IMR-90 (cell line): ENCODE measurements around the gene PROCA1. TPM values are rescaled to one million over a fixed set of nuclear protein-coding genes. Genes with fewer than 3 reads are reported as not detected.
"Not testable (repeated sequence)": the region's sequence is repeated elsewhere in the genome, so short reads cannot be mapped to it uniquely, and the experiment has no call there.

ENCODE experiments used
- ATAC-seq: fragments of 200-7000 bp; cut with Tn5 transposase; 2 replicates; pipeline ENCODE4 v1.9.1; 2020; ENCODE audit warnings: low read depth, mild to moderate bottlenecking, moderate library complexity
- BruUV-seq: library from RNA; stranded (reverse); fragments of 400-500 nt; replicated peaks from 2 replicates; lab custom pipeline; 2021; lab: Mats Ljungman, UMichigan
- CTCF ChIA-PET: fragments of 300-600 bp; formaldehyde crosslinking; extraction: SDS; loops from one replicate; lab custom pipeline; 2021; ENCODE audit warnings: antibody characterized with exemption; lab: Yijun Ruan, JAX
- POLR2A ChIA-PET: fragments of 300-600 bp; sonication (Branson Sonifier 250); formaldehyde crosslinking; loops from one replicate; lab custom pipeline; 2022; ENCODE audit warnings: antibody characterized with exemption; ENCODE audit not compliant: unreplicated experiment; lab: Charles Lee
- DNase-seq: peaks from one replicate; pipeline ENCODE4 v3.0.0; 2013
- H2AFZ ChIP-seq: replicated peaks from 2 replicates; pipeline ENCODE3; 2013; ENCODE audit warnings: low read length, mild to moderate bottlenecking; ENCODE audit not compliant: poor library complexity
- H2AK5ac ChIP-seq: 2 replicates; pipeline ENCODE4 v1.6.1; 2013; ENCODE audit warnings: low read depth, low read length, inconsistent platforms
- H2AK9ac ChIP-seq: replicated peaks from 2 replicates; pipeline ENCODE3; 2013; ENCODE audit warnings: mild to moderate bottlenecking, low read depth, low read length, moderate library complexity; ENCODE audit not compliant: poor library complexity
- H2BK120ac ChIP-seq: 2 replicates; pipeline ENCODE4 v1.6.1; 2013; ENCODE audit warnings: low read depth, low read length, inconsistent platforms
- H2BK15ac ChIP-seq: 3 replicates; pipeline ENCODE4 v1.6.1; 2013; ENCODE audit warnings: low read depth, low read length, inconsistent platforms
- H2BK20ac ChIP-seq: 2 replicates; pipeline ENCODE4 v1.6.1; 2013; ENCODE audit warnings: low read depth, mild to moderate bottlenecking, inconsistent platforms, low read length, moderate library complexity
- H2BK5ac ChIP-seq: 2 replicates; pipeline ENCODE4 v1.6.1; 2013; ENCODE audit warnings: mild to moderate bottlenecking, low read depth, low read length, inconsistent platforms; ENCODE audit not compliant: poor library complexity, severe bottlenecking
- H3K14ac ChIP-seq: replicated peaks from 2 replicates; pipeline ENCODE4 v1.6.1; 2013; ENCODE audit warnings: low read depth, low read length, inconsistent platforms
- H3K18ac ChIP-seq: 2 replicates; pipeline ENCODE4 v1.6.1; 2013; ENCODE audit warnings: low read depth, low read length, control low read depth
- H3K23ac ChIP-seq: 2 replicates; pipeline ENCODE4 v1.6.1; 2013; ENCODE audit warnings: low read depth, low read length, inconsistent platforms
- H3K27ac ChIP-seq: 2 replicates; pipeline ENCODE4 v1.5.1; 2013; ENCODE audit warnings: mild to moderate bottlenecking, control low read depth, low read length; ENCODE audit not compliant: insufficient read depth
- H3K27me3 ChIP-seq: 2 replicates; pipeline ENCODE4 v1.6.1; 2013; ENCODE audit warnings: low read length; ENCODE audit not compliant: control insufficient read depth, insufficient read depth
- H3K36me3 ChIP-seq: 2 replicates; pipeline ENCODE4 v1.6.1; 2013; ENCODE audit warnings: low read length, mixed read lengths; ENCODE audit not compliant: control insufficient read depth, insufficient read depth
- H3K4ac ChIP-seq: 2 replicates; pipeline ENCODE4 v1.6.1; 2013; ENCODE audit warnings: low read depth, low read length, inconsistent platforms
- H3K4me1 ChIP-seq: 2 replicates; pipeline ENCODE4 v1.6.1; 2013; ENCODE audit warnings: low read length, mixed read lengths; ENCODE audit not compliant: control insufficient read depth, insufficient read depth
- H3K4me2 ChIP-seq: 2 replicates; pipeline ENCODE4 v1.6.1; 2013; ENCODE audit warnings: low read depth, mild to moderate bottlenecking, control low read depth, low read length, moderate library complexity
- H3K4me3 ChIP-seq: 2 replicates; pipeline ENCODE4 v1.5.1; 2013; ENCODE audit warnings: low read depth, mild to moderate bottlenecking, control low read depth, low read length, moderate library complexity; ENCODE audit not compliant: insufficient read depth
- H3K56ac ChIP-seq: 2 replicates; pipeline ENCODE4 v1.6.1; 2013; ENCODE audit warnings: low read length, inconsistent platforms; ENCODE audit not compliant: insufficient read depth; ENCODE audit errors: extremely low read depth
- H3K79me1 ChIP-seq, 2 experiments: 2 replicates each; pipeline ENCODE4 v1.6.1; 2013; ENCODE audit warnings: low read length in 2 of 2, inconsistent platforms in 1 of 2, low read depth in 1 of 2
- H3K9ac ChIP-seq: 2 replicates; pipeline ENCODE4 v1.6.1; 2013; ENCODE audit warnings: low read depth, low read length, control low read depth
- H3K9me1 ChIP-seq: 2 replicates; pipeline ENCODE4 v1.6.1; 2013; ENCODE audit warnings: low read length, inconsistent platforms; ENCODE audit not compliant: insufficient read depth
- H3K9me3 ChIP-seq: 2 replicates; pipeline ENCODE4 v1.6.1; 2013; ENCODE audit warnings: low read length; ENCODE audit not compliant: control insufficient read depth, insufficient read depth
- H4K20me1 ChIP-seq: 2 replicates; pipeline ENCODE4 v1.6.1; 2013; ENCODE audit warnings: low read length, inconsistent platforms; ENCODE audit not compliant: insufficient read depth
- H4K5ac ChIP-seq: 2 replicates; pipeline ENCODE4 v1.6.1; 2013; ENCODE audit warnings: mild to moderate bottlenecking, low read depth, low read length, control low read depth
- H4K8ac ChIP-seq, 2 experiments: 2 replicates each; pipeline ENCODE4 v1.6.1; 2013; ENCODE audit warnings: low read depth in 2 of 2, low read length in 2 of 2, control low read depth in 1 of 2, inconsistent platforms in 1 of 2
- H4K91ac ChIP-seq: 2 replicates; pipeline ENCODE4 v1.6.1; 2013; ENCODE audit warnings: low read depth, low read length, inconsistent platforms; ENCODE audit not compliant: insufficient read depth
- MXI1 ChIP-seq: IDR thresholded peaks from 2 replicates; pipeline ENCODE4 v1.6.1; 2012; ENCODE audit warnings: low read depth, mild to moderate bottlenecking, low read length, moderate library complexity, borderline replicate concordance
- WGBS, 2 experiments: methylation state at CpG; one replicate each; pipeline versions ENCODE4 v1.1.5 to v1.1.7; 2013; ENCODE audit warnings: missing lambda C conversion rate in 2 of 2; ENCODE audit not compliant: insufficient read length in 1 of 2; ENCODE audit errors: extremely low coverage in 2 of 2; 5-methylcytosine and 5-hydroxymethylcytosine counted together
- dilution Hi-C: fragments of 300-500 bp; cut with HindIII; formaldehyde crosslinking; loops from one replicate; pipeline ENCODE4 v1.14.3; 2018; ENCODE audit warnings: low sequenced_read_pairs; ENCODE audit not compliant: unreplicated experiment
- in situ Hi-C: fragments of 300-500 bp; cut with MboI; formaldehyde crosslinking; loops from 3 replicates; pipeline ENCODE4 v1.14.3; 2019; ENCODE audit warnings: low sequenced_read_pairs, inconsistent platforms, mixed read lengths
- intact Hi-C: fragments of 100-400 bp; cut with micrococcal nuclease; formaldehyde crosslinking; loops from 2 replicates; pipeline ENCODE4 v1.10.0; 2022
- polyA plus RNA-seq, 3 experiments: library from polyadenylated mRNA; depleted of rRNA; stranded (reverse); fragments of >200 nt; gene quantifications; 2 replicates each; pipeline ENCODE4 v1.2.3, GENCODE V29; 2012; ENCODE audit warnings: low replicate concordance in 1 of 3
- total RNA-seq: library from RNA; depleted of rRNA; stranded (reverse); fragments of >200 nt; gene quantifications from 2 replicates; pipeline ENCODE4 v1.2.3, GENCODE V29; 2012

Gene PROCA1
- total and polyA plus RNA-seq, 2 of the 4 experiments (the other 2 are of a cell fraction), result 0.36 to 1.7 TPM

DNA sequence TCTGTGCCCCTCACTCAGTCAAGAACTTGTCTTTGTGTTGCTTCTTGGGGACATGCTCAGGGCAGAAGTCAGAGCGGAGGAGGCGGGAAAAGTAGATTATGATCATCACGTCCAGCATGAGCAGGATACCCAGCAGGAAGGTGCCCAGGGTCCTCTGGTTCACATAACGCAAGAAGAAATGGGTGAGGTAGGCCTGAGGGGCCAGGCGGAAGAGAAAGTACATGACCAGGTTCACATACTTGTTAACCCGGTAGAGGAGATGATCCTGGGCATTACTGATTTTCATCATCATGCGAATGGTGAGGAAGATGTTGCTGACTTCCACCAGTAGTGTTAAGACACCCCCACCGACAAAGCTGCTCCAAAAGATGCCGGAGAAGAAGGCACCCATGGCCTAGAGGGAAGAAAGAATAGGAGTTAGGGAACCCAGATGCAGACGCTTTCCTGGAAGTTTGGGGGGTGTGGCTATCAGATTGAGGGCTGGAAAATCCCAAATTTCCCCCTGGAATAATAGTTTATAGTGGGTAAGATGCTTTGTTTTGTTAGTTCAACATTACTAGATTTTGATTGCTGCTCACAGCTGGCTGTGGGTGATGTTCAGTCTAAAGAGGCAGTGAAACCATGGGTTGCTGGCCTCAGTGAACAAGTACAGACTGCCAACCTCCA is 12.9 kb upstream of the PROCA1 start (continued):
- no peak for TF ChIP-seq MXI1

- dilution Hi-C loops, H3K27me3 ChIP-seq, H3K9ac ChIP-seq, BruUV-seq, H3K27ac ChIP-seq, H2AFZ ChIP-seq, H4K5ac ChIP-seq, H3K9me1 ChIP-seq, H2BK120ac ChIP-seq, H3K18ac ChIP-seq, H3K4me2 ChIP-seq, H4K8ac ChIP-seq, DNase-seq, ATAC-seq, H3K4me3 ChIP-seq, H4K91ac ChIP-seq, H2AK5ac ChIP-seq, in situ Hi-C loops, H2BK5ac ChIP-seq, H3K9me3 ChIP-seq, CTCF ChIA-PET, H3K56ac ChIP-seq, intact Hi-C loops, H2BK15ac ChIP-seq, H2AK9ac ChIP-seq, H2BK20ac ChIP-seq: not testable (repeated sequence)
- Histone ChIP-seq H3K4me1 (peaks cover 14% of the 10 kb centered on the region), H3K14ac (0 out of 2 replicates have a peak overlapping the region, but pooled peaks have one; percentile 13), H3K23ac (peak overlapping the region; percentile 70; the same call in 1 of the 2 replicates), H3K4ac (0 out of 2 replicates have a peak overlapping the region, but pooled peaks have one; percentile 2), H3K79me1 (peaks cover 10 to 47% of the 10 kb centered on the region in 2 experiments; a peak in 3 of 4 replicates), H4K20me1 (peaks cover 45% of the 10 kb centered on the region), H3K36me3 (peaks cover 36% of the 10 kb centered on the region)
- WGBS, 2 experiments, result no CpG with 5 or more reads among the region's 4 CpGs
- POLR2A ChIA-PET, result interaction anchor here (1.3 kb wide), 1 partner anchor 13 kb away, joined by 3 read pairs; no protein-coding TSS in a partner anchor
Observed at GRCh38 chr17:28723836-28724499, 12.3 kb upstream of the PROCA1 start.
